PC-3 (cell line): ENCODE results near the gene FAM234A. TPM values are rescaled to one million over a fixed set of nuclear protein-coding genes. Genes with fewer than 3 reads are reported as not detected.

Experiments used
- ATAC-seq: fragments of 200-7000 bp; cut with Tn5 transposase; 2 replicates; pipeline ENCODE4 v1.9.1; 2020; ENCODE audit warnings: mild to moderate bottlenecking, moderate library complexity
- BruUV-seq: library from RNA; stranded (reverse); fragments of 400-500 nt; replicated peaks from 2 replicates; lab custom pipeline; 2021; lab: Mats Ljungman, UMichigan
- CTCF ChIA-PET: fragments of 300-600 bp; sonication (Branson Sonifier 250); formaldehyde crosslinking; loops from one replicate; lab custom pipeline; 2022; ENCODE audit warnings: antibody characterized with exemption; lab: Charles Lee
- POLR2A ChIA-PET: fragments of 300-600 bp; sonication (Branson Sonifier 250); formaldehyde crosslinking; loops from one replicate; lab custom pipeline; 2022; ENCODE audit warnings: antibody characterized with exemption; ENCODE audit not compliant: unreplicated experiment; lab: Charles Lee
- DNase-seq: peaks from one replicate; pipeline ENCODE4 v3.0.0-alpha.2; 2015
- H2AFZ ChIP-seq: fragments of 300-600 bp; sonication (generic); 2 replicates; pipeline ENCODE4 v1.6.0; 2016; ENCODE audit warnings: antibody characterized with exemption, low read length
- H3F3A ChIP-seq: fragments of 300-600 bp; sonication (generic); one replicate; pipeline ENCODE4 v1.6.0; 2017; ENCODE audit warnings: antibody characterized with exemption, low read length, control low read depth, mild to moderate bottlenecking; ENCODE audit not compliant: unreplicated experiment
- H3K27ac ChIP-seq: fragments of 300-600 bp; sonication (generic); 2 replicates; pipeline ENCODE4 v1.5.1; 2016; ENCODE audit warnings: mild to moderate bottlenecking, low read length
- H3K27me3 ChIP-seq: fragments of 300-600 bp; sonication (generic); 2 replicates; pipeline ENCODE4 v1.6.1; 2016; ENCODE audit warnings: low read length, mixed read lengths
- H3K36me3 ChIP-seq: fragments of 300-600 bp; sonication (generic); 2 replicates; pipeline ENCODE4 v1.6.1; 2016; ENCODE audit warnings: low read depth, mixed run types, low read length, mixed read lengths
- H3K4me1 ChIP-seq: fragments of 300-600 bp; sonication (generic); 2 replicates; pipeline ENCODE4 v1.5.1; 2016; ENCODE audit warnings: low read length; ENCODE audit not compliant: insufficient read depth
- H3K4me2 ChIP-seq: fragments of 300-600 bp; sonication (generic); 2 replicates; pipeline ENCODE4 v1.6.0; 2016; ENCODE audit warnings: low read length
- H3K4me3 ChIP-seq: fragments of 300-600 bp; sonication (generic); 2 replicates; pipeline ENCODE4 v1.5.1; 2016; ENCODE audit warnings: mild to moderate bottlenecking, low read length, mixed read lengths
- H3K79me2 ChIP-seq: fragments of 300-600 bp; sonication (generic); 2 replicates; pipeline ENCODE4 v1.6.1; 2017; ENCODE audit warnings: low read length, mixed read lengths
- H3K9ac ChIP-seq: fragments of 300-600 bp; sonication (generic); 2 replicates; pipeline ENCODE4 v1.6.0; 2016; ENCODE audit warnings: mild to moderate bottlenecking, low read length
- H3K9me2 ChIP-seq: fragments of 300-600 bp; sonication (generic); replicated peaks from 2 replicates; pipeline ENCODE4 v1.6.1; 2016; ENCODE audit warnings: mixed run types, low read length, mixed read lengths
- H3K9me3 ChIP-seq: fragments of 300-600 bp; sonication (generic); 2 replicates; pipeline ENCODE4 v1.6.1; 2016; ENCODE audit warnings: low read length, mixed read lengths
- H4K20me1 ChIP-seq: fragments of 300-600 bp; sonication (generic); 2 replicates; pipeline ENCODE4 v1.6.1; 2016; ENCODE audit warnings: low read length, mixed read lengths
- CTCF ChIP-seq: fragments of 300-600 bp; sonication (generic); conservative IDR thresholded peaks from 2 replicates; pipeline ENCODE4 v1.5.1; 2017; ENCODE audit warnings: antibody characterized with exemption, low read depth, mild to moderate bottlenecking, low read length
- EZH2 ChIP-seq: fragments of 300-600 bp; sonication (generic); IDR thresholded peaks from one replicate; pipeline ENCODE4 v1.6.1; 2017; ENCODE audit warnings: antibody characterized with exemption, mild to moderate bottlenecking, low read length; ENCODE audit not compliant: unreplicated experiment
- EZH2phosphoT487 ChIP-seq: fragments of 300-600 bp; sonication (generic); IDR thresholded peaks from 2 replicates; pipeline ENCODE4 v1.6.1; 2018; ENCODE audit warnings: mild to moderate bottlenecking, antibody characterized with exemption, low read length, borderline replicate concordance
- intact Hi-C: fragments of 100-400 bp; cut with micrococcal nuclease; formaldehyde crosslinking; loops from 2 replicates; pipeline ENCODE4 v1.9.0; 2023
- total RNA-seq: library from RNA; depleted of rRNA; stranded (reverse); fragments of >200 nt; gene quantifications from 2 replicates; pipeline ENCODE4 v1.2.3, GENCODE V29; 2014

The FAM234A gene
- total RNA-seq, 1 experiment from 2014 or later: 31.4 TPM

GRCh38 chr16:305916-306626, 71.5 kb downstream of the FAM234A start:
- no TSS peak for BruUV-seq
- intact Hi-C loops: no loop called here
- Histone ChIP-seq H3F3A (no peaks in the 10 kb centered on the region), H4K20me1 (no peaks in the 10 kb centered on the region), H3K9ac (no peak overlapping the region), H3K27me3 (no peaks in the 10 kb centered on the region), H3K4me1 (no peaks in the 10 kb centered on the region), H3K9me3 (no peaks in the 10 kb centered on the region), H3K36me3 (no peaks in the 10 kb centered on the region), H3K4me2 (no peak overlapping the region), H2AFZ (no peak overlapping the region), H3K4me3 (no peak overlapping the region), H3K9me2 (no peaks in the 10 kb centered on the region), H3K79me2 (no peaks in the 10 kb centered on the region), H3K27ac (no peak overlapping the region)
- TF ChIP-seq EZH2phosphoT487 (no peak), CTCF (no peak), EZH2 (no peak)
- ATAC-seq: no peak
- ChIA-PET POLR2A (no interaction called here), CTCF (no interaction called here)
- no peak for DNase-seq

- POLR2A ChIA-PET: no interaction called here
- Histone ChIP-seq H3K4me1 (no peaks in the 10 kb centered on the region), H3K4me3 (no peak overlapping the region), H2AFZ (no peak overlapping the region), H3F3A (no peaks in the 10 kb centered on the region), H3K79me2 (no peaks in the 10 kb centered on the region), H3K27me3 (no peaks in the 10 kb centered on the region), H3K4me2 (no peak overlapping the region), H3K9me3 (no peaks in the 10 kb centered on the region), H3K9ac (no peak overlapping the region), H3K36me3 (no peaks in the 10 kb centered on the region), H3K27ac (no peak overlapping the region), H4K20me1 (no peaks in the 10 kb centered on the region), H3K9me2 (no peaks in the 10 kb centered on the region)
- CTCF ChIA-PET: no interaction called here
- intact Hi-C loops: no loop called here
- no peak for TF ChIP-seq EZH2phosphoT487
- no peak for TF ChIP-seq CTCF
- no peak for TF ChIP-seq EZH2
- DNase-seq: no peak
- no TSS peak for BruUV-seq
- no peak for ATAC-seq
Observed at GRCh38 chr16:306911-307370, 72.3 kb downstream of the FAM234A start.

- Histone ChIP-seq H3K9me3 (no peaks in the 10 kb centered on the region), H2AFZ (no peak overlapping the region), H3K27ac (no peak overlapping the region), H3K79me2 (no peaks in the 10 kb centered on the region), H3K36me3 (no peaks in the 10 kb centered on the region), H3K9ac (no peak overlapping the region), H3K4me3 (no peak overlapping the region), H3K27me3 (no peaks in the 10 kb centered on the region), H3F3A (no peaks in the 10 kb centered on the region), H3K4me2 (no peak overlapping the region), H4K20me1 (no peaks in the 10 kb centered on the region), H3K4me1 (no peaks in the 10 kb centered on the region), H3K9me2 (no peaks in the 10 kb centered on the region)
- DNase-seq (no peak), ATAC-seq (no peak)
- ChIA-PET POLR2A (no interaction called here), CTCF (no interaction called here)
- BruUV-seq: no TSS peak
- intact Hi-C loops: no loop called here
- TF ChIP-seq EZH2 (no peak), CTCF (no peak), EZH2phosphoT487 (no peak)
Observed at GRCh38 chr16:307691-308312, 73.2 kb downstream of the FAM234A start.
